DOHH2 (cell line): ENCODE measurements around the gene ADGRG1.

Experiments
- H3F3A ChIP-seq: fragments of 200-600 bp; sonication (generic), shearing (Covaris generic); 2 replicates; pipeline ENCODE4 v1.6.0; 2016; ENCODE audit warnings: antibody characterized with exemption, mild to moderate bottlenecking; ENCODE audit not compliant: control insufficient read depth, insufficient read depth
- H3K27ac ChIP-seq: fragments of 200-600 bp; sonication (generic); 2 replicates; pipeline ENCODE4 v1.5.1; 2014; ENCODE audit warnings: low read depth, mild to moderate bottlenecking, low read length, moderate library complexity
- H3K27me3 ChIP-seq: fragments of 200-600 bp; sonication (generic); 2 replicates; pipeline ENCODE4 v1.6.1; 2014; ENCODE audit warnings: mild to moderate bottlenecking, low read length, mixed read lengths; ENCODE audit not compliant: control insufficient read depth
- H3K36me3 ChIP-seq: fragments of 200-600 bp; sonication (generic); 2 replicates; pipeline ENCODE4 v1.6.1; 2014; ENCODE audit warnings: mild to moderate bottlenecking, low read length, moderate library complexity, mixed read lengths; ENCODE audit not compliant: control insufficient read depth
- H3K4me1 ChIP-seq: fragments of 200-600 bp; sonication (generic); 2 replicates; pipeline ENCODE4 v1.6.1; 2014; ENCODE audit warnings: mild to moderate bottlenecking, low read length, mixed read lengths; ENCODE audit not compliant: control insufficient read depth
- H3K4me2 ChIP-seq: fragments of 200-600 bp; sonication (generic); 2 replicates; pipeline ENCODE4 v1.6.0; 2014; ENCODE audit warnings: mild to moderate bottlenecking, low read length, moderate library complexity
- H3K4me3 ChIP-seq: fragments of 200-600 bp; sonication (generic); 2 replicates; pipeline ENCODE4 v1.5.1; 2014; ENCODE audit warnings: mild to moderate bottlenecking, low read length, mixed read lengths
- H3K79me2 ChIP-seq: fragments of 200-600 bp; sonication (generic); 2 replicates; pipeline ENCODE4 v1.6.1; 2014; ENCODE audit warnings: mild to moderate bottlenecking, low read length, mixed read lengths; ENCODE audit not compliant: control insufficient read depth
- H3K9me2 ChIP-seq: fragments of 200-600 bp; sonication (generic); replicated peaks from 2 replicates; pipeline ENCODE4 v1.6.1; 2014; ENCODE audit warnings: mild to moderate bottlenecking, low read length, mixed read lengths; ENCODE audit not compliant: control insufficient read depth
- H3K9me3 ChIP-seq: fragments of 200-600 bp; sonication (generic); 2 replicates; pipeline ENCODE4 v1.6.1; 2014; ENCODE audit warnings: antibody characterized with exemption, low read length, mixed read lengths; ENCODE audit not compliant: control insufficient read depth, insufficient read depth
- H4K20me1 ChIP-seq: fragments of 200-600 bp; sonication (generic); 2 replicates; pipeline ENCODE4 v1.6.0; 2014; ENCODE audit warnings: low read depth, mild to moderate bottlenecking, antibody characterized with exemption, low read length, moderate library complexity; ENCODE audit not compliant: control insufficient read depth, insufficient read depth
- EZH2phosphoT487 ChIP-seq: fragments of 200-600 bp; sonication (generic); IDR thresholded peaks from 2 replicates; pipeline ENCODE4 v1.6.1; 2017; ENCODE audit warnings: borderline replicate concordance, mild to moderate bottlenecking, antibody characterized with exemption, low read length, moderate library complexity, mixed read lengths
- TF ChIP-seq, protein P1 (sequence below): fragments of 200-600 bp; sonication (generic); IDR thresholded peaks from one replicate; pipeline ENCODE4 v1.5.1; 2014; ENCODE audit warnings: antibody characterized with exemption, mild to moderate bottlenecking, low read depth, low read length; ENCODE audit not compliant: poor library complexity, severe bottlenecking

The ADGRG1 gene

DNA sequence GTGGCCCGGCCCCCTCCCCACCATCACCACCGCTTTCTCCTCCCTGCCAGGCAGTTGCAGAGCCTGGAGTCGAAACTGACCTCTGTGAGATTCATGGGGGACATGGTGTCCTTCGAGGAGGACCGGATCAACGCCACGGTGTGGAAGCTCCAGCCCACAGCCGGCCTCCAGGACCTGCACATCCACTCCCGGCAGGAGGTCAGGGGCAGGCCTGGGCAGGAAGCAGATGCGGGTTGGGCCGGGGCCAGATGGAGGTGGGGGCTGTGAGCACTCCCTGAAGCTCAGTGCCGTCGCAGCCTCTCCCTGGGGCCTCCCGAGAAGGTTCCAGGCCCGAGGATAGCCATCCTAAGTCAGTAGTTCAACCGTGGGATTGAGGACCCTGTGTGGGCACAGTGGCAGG is 25.5 kb downstream of the ADGRG1 start:
- no peaks in the 10 kb centered on the region for H3K36me3 ChIP-seq
- H3K9me3 ChIP-seq, result no peaks in the 10 kb centered on the region
- H3K9me2 ChIP-seq, result no peaks in the 10 kb centered on the region
- TF ChIP-seq, protein P1, sequence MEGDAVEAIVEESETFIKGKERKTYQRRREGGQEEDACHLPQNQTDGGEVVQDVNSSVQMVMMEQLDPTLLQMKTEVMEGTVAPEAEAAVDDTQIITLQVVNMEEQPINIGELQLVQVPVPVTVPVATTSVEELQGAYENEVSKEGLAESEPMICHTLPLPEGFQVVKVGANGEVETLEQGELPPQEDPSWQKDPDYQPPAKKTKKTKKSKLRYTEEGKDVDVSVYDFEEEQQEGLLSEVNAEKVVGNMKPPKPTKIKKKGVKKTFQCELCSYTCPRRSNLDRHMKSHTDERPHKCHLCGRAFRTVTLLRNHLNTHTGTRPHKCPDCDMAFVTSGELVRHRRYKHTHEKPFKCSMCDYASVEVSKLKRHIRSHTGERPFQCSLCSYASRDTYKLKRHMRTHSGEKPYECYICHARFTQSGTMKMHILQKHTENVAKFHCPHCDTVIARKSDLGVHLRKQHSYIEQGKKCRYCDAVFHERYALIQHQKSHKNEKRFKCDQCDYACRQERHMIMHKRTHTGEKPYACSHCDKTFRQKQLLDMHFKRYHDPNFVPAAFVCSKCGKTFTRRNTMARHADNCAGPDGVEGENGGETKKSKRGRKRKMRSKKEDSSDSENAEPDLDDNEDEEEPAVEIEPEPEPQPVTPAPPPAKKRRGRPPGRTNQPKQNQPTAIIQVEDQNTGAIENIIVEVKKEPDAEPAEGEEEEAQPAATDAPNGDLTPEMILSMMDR, result no peak
- no peak for TF ChIP-seq EZH2phosphoT487
- no peaks in the 10 kb centered on the region for H3K27me3 ChIP-seq
- H3K27ac ChIP-seq, result no peak overlapping the region
- no peaks in the 10 kb centered on the region for H3K4me1 ChIP-seq
- H3K79me2 ChIP-seq, result no peaks in the 10 kb centered on the region
- no peak overlapping the region for H3K4me3 ChIP-seq
- H4K20me1 ChIP-seq, result no peaks in the 10 kb centered on the region
- no peaks in the 10 kb centered on the region for H3F3A ChIP-seq
- no peak overlapping the region for H3K4me2 ChIP-seq

DNA sequence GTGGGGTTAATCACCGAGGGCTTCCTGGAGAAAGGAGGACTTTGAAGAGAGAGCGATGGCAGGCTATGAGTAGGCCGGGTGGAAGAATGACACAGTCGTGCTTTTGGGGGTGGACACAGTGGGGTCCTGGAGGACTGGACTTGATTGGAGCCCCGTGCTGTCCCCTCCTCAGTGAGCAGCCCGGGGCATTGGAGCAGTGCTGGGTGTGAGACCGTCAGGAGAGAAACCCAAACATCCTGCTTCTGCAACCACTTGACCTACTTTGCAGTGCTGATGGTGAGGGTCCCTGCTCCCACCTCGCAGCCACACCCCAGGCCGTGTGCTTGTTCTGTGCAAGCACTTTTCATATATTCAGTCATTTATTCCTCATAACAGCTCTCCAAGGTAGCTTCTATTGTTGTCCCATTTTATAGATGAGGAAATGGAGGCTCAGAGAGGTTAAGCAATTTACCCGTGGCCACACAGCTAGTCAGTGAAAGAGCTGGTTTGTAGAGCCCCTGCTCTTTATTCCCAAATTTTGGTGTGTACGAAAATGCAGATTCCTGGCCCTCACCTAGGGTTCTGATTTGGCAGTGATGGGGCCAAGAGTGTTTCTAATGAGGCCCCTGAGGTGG is 28.0 kb downstream of the ADGRG1 start:
- TF ChIP-seq, protein P1, result no peak
- TF ChIP-seq EZH2phosphoT487, result no peak
- Histone ChIP-seq H3K27me3 (no peaks in the 10 kb centered on the region), H4K20me1 (no peaks in the 10 kb centered on the region), H3F3A (no peaks in the 10 kb centered on the region), H3K4me3 (no peak overlapping the region), H3K9me2 (no peaks in the 10 kb centered on the region), H3K4me2 (no peak overlapping the region), H3K4me1 (no peaks in the 10 kb centered on the region), H3K27ac (no peak overlapping the region), H3K36me3 (no peaks in the 10 kb centered on the region), H3K9me3 (no peaks in the 10 kb centered on the region), H3K79me2 (no peaks in the 10 kb centered on the region)

DNA sequence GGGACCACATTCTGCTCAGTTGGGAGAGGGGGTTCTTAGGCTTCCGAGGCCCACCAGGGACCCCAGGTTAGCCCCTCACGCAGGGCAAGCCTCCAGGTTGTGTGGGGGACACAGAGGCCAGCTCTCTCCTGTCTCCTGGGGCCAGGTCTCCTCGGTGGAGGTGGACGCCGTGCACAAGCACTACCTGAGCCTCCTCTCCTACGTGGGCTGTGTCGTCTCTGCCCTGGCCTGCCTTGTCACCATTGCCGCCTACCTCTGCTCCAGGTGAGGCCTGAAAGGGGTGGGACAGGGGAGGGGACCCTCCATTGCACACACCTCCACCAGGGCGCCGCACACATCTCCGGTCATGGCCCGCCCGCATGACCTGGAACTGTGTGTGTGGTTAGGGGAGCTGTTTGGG is 28.8 kb downstream of the ADGRG1 start:
- H3K36me3 ChIP-seq, result no peaks in the 10 kb centered on the region
- no peaks in the 10 kb centered on the region for H3K4me1 ChIP-seq
- H3K4me2 ChIP-seq, result no peak overlapping the region
- no peaks in the 10 kb centered on the region for H3K9me3 ChIP-seq
- H3K27me3 ChIP-seq, result no peaks in the 10 kb centered on the region
- no peak overlapping the region for H3K27ac ChIP-seq
- H3F3A ChIP-seq, result no peaks in the 10 kb centered on the region
- no peaks in the 10 kb centered on the region for H3K79me2 ChIP-seq
- no peak overlapping the region for H3K4me3 ChIP-seq
- no peaks in the 10 kb centered on the region for H3K9me2 ChIP-seq
- no peaks in the 10 kb centered on the region for H4K20me1 ChIP-seq
- TF ChIP-seq, protein P1, result no peak
- TF ChIP-seq EZH2phosphoT487, result no peak
